Ovary (tissue), 9 donors: ENCODE results near the gene KMO. TPM values are rescaled to one million over a fixed set of nuclear protein-coding genes. Genes with fewer than 3 reads are reported as not detected.

Source experiments
- DNase-seq, 5 donors: peaks; one replicate each; pipeline ENCODE4 v3.0.0-alpha.2; 2019 to 2020
- H3K27ac ChIP-seq, 2 donors: fragments of 200-600 bp; one replicate each; pipeline versions ENCODE4 v1.5.1 to v1.8.0; 2019 to 2022
- H3K27me3 ChIP-seq: fragments of 200-600 bp; one replicate; pipeline ENCODE4 v1.8.0; 2022
- H3K36me3 ChIP-seq: fragments of 200-600 bp; sonication (generic); one replicate; pipeline ENCODE4 v1.5.1; 2019
- H3K4me1 ChIP-seq: one replicate; pipeline ENCODE4 v1.8.1; 2013; ENCODE audit warnings: mild to moderate bottlenecking, moderate library complexity; ENCODE audit not compliant: insufficient read depth
- H3K4me3 ChIP-seq: fragments of 200-600 bp; sonication (generic); one replicate; pipeline ENCODE4 v1.5.1; 2017
- H3K9me3 ChIP-seq, 2 donors: fragments of 200-600 bp in 1 of 2; sonication (generic) in 1 of 2; one replicate each; pipeline versions ENCODE4 v1.5.1 to v1.8.1; 2013 to 2019; ENCODE audit warnings: mild to moderate bottlenecking in 1 of 2, moderate library complexity in 1 of 2
- CTCF ChIP-seq, 3 donors: fragments of 450-650 bp in 2 of 3; fragments of 200-600 bp in 1 of 3; IDR thresholded peaks; one replicate each; pipeline versions ENCODE4 v1.5.1 to v1.8.0; 2016 to 2022; ENCODE audit warnings: antibody characterized with exemption in 3 of 3, mild to moderate bottlenecking in 1 of 3
- EP300 ChIP-seq: sonication (generic); formaldehyde crosslinking; IDR thresholded peaks from one replicate; pipeline ENCODE4 v1.6.1; 2017; ENCODE audit warnings: antibody characterized with exemption
- POLR2A ChIP-seq: fragments of 450-650 bp; IDR thresholded peaks from one replicate; pipeline ENCODE4 v1.6.1; 2017; ENCODE audit warnings: antibody characterized with exemption, mild to moderate bottlenecking, moderate library complexity
- WGBS, 3 donors: extraction: QIAGEN DNeasy Blood & Tissue Kit in 1 of 3; methylation state at CpG; one replicate each; pipeline versions ENCODE4 v1.1.5 to v1.1.7; 2013 to 2017; 5-methylcytosine and 5-hydroxymethylcytosine counted together
- intact Hi-C, 4 donors: fragments of 100-400 bp; cut with DNase I; formaldehyde crosslinking; loops; one replicate each; pipeline versions ENCODE4 v1.11.0 to v1.15.1; 2022 to 2023
- polyA plus RNA-seq, 2 donors: library from polyadenylated mRNA; stranded (reverse); fragments of 200-250 nt in 1 of 2; fragments of 350-450 nt in 1 of 2; fragmentation: Illumina TruSeq in 1 of 2; extraction: RNeasy Lipid Tissue Mini Kit (QIAGEN cat#74804) in 1 of 2; gene quantifications; one replicate each; pipeline ENCODE4 v1.2.3, GENCODE V29; 2013 to 2014
- total RNA-seq, 7 donors: library from RNA; depleted of rRNA in 2 of 7; stranded (reverse); fragments of >200 nt in 2 of 7; fragmentation: NEBNext Ultra II Directional in 3 of 7; extraction: Animal tissue kit (Norgen Biotek cat#: 25700) in 3 of 7; gene quantifications; one replicate each; pipeline versions ENCODE4 v1.1.0 to v1.2.4, GENCODE V29; 2016 to 2023
- donor health status: DM: no; HTN: no; CAD: no; lungs with moderate emphysema.
- donor health status: DM: no; HTN: no; CAD: no.
- donor health status: Bipolar disorder and iron deficiency.
- donor health status: DM: yes; HTN: yes; CAD: no.
- donor health status: DM: no; HTN: no; CAD: no.
- donor health status: DM: yes; HTN: yes; CAD: no.

Gene KMO
- total and polyA plus RNA-seq, 9 donors: 0.12 to 2.0 (median 0.43) TPM; not detected in 1

- no peak for DNase-seq
- no peaks in the 10 kb centered on the region for H3K4me1 ChIP-seq
- no peak overlapping the region for H3K4me3 ChIP-seq
- TF ChIP-seq POLR2A (no peak), EP300 (no peak), CTCF (IDR thresholded peaks at IDR 0.05) (no peak)
- H3K27me3 ChIP-seq: no peaks in the 10 kb centered on the region
- H3K36me3 ChIP-seq: no peaks in the 10 kb centered on the region
- no peaks in the 10 kb centered on the region for H3K9me3 ChIP-seq
- H3K27ac ChIP-seq: no peak overlapping the region
- 90 to 93% (median 91%) methylated on average over 3 of the region's 3 CpGs for WGBS, 3 donors
- intact Hi-C loops: no loop called here
Measured at GRCh38 chr1:241592273-241592958, 60.2 kb downstream of the KMO start.

GRCh38 chr1:241593186-241593585, 61.0 kb downstream of the KMO start:
- WGBS, 3 donors: 92 to 97% (median 96%) methylated on average over 1 of the region's 1 CpG
- no peaks in the 10 kb centered on the region for H3K9me3 ChIP-seq
- DNase-seq: no peak
- H3K27ac ChIP-seq: no peak overlapping the region
- no peaks in the 10 kb centered on the region for H3K27me3 ChIP-seq
- H3K36me3 ChIP-seq: no peaks in the 10 kb centered on the region
- TF ChIP-seq POLR2A (no peak), CTCF (IDR thresholded peaks at IDR 0.05) (no peak), EP300 (no peak)
- intact Hi-C loops: no loop called here
- H3K4me1 ChIP-seq: no peaks in the 10 kb centered on the region
- H3K4me3 ChIP-seq: no peak overlapping the region

- Histone ChIP-seq H3K9me3 (no peaks in the 10 kb centered on the region), H3K4me1 (no peaks in the 10 kb centered on the region), H3K36me3 (no peaks in the 10 kb centered on the region), H3K27ac (no peak overlapping the region), H3K27me3 (no peaks in the 10 kb centered on the region), H3K4me3 (no peak overlapping the region)
- no peak for DNase-seq
- intact Hi-C loops: no loop called here
- TF ChIP-seq POLR2A: no peak
- no peak for TF ChIP-seq EP300
- no peak for TF ChIP-seq CTCF (IDR thresholded peaks at IDR 0.05)
- WGBS, 3 donors: 81 to 85% (median 84%) methylated on average over 6 of the region's 6 CpGs
Measured at GRCh38 chr1:241596633-241597032, 64.5 kb downstream of the KMO start.

- H3K27ac ChIP-seq: no peak overlapping the region
- DNase-seq: no peak
- H3K4me1 ChIP-seq: no peaks in the 10 kb centered on the region
- no peaks in the 10 kb centered on the region for H3K9me3 ChIP-seq
- WGBS, 3 donors: 85 to 92% (median 88%) methylated on average over 3 of the region's 3 CpGs
- TF ChIP-seq POLR2A: no peak
- no peak for TF ChIP-seq CTCF (IDR thresholded peaks at IDR 0.05)
- TF ChIP-seq EP300: no peak
- no peaks in the 10 kb centered on the region for H3K27me3 ChIP-seq
- intact Hi-C loops: no loop called here
- no peaks in the 10 kb centered on the region for H3K36me3 ChIP-seq
- no peak overlapping the region for H3K4me3 ChIP-seq
Measured at GRCh38 chr1:241598249-241598648, 66.1 kb downstream of the KMO start.
